GM21619 (cell line): ENCODE results near the gene CLIC3.

Source experiments
- ATAC-seq: cut with Tn5 transposase; IDR thresholded peaks from one replicate; pipeline ENCODE4 v1.9.1; 2021; ENCODE audit not compliant: unreplicated experiment

Gene CLIC3

DNA sequence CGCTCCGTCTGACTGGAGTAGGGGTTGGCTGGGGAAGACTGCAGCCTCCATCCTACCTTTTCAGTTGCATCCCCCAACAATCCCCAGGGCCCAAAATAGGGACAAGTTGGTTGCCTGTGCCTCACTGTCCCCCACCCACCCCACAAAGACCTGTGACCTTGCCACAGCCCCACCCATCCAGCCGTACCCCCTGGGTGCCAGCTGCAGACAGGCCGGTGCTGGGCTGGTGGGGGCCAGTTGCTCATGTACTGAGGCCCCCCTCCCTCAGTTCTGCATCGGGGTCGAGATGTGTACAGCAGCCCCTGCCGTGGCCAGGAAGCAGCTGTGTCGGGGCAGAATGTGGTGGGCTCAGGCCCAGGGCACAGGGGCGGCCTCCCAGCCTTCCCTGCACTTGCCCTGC is 13.2 kb downstream of the CLIC3 start:
- no peak for ATAC-seq

DNA sequence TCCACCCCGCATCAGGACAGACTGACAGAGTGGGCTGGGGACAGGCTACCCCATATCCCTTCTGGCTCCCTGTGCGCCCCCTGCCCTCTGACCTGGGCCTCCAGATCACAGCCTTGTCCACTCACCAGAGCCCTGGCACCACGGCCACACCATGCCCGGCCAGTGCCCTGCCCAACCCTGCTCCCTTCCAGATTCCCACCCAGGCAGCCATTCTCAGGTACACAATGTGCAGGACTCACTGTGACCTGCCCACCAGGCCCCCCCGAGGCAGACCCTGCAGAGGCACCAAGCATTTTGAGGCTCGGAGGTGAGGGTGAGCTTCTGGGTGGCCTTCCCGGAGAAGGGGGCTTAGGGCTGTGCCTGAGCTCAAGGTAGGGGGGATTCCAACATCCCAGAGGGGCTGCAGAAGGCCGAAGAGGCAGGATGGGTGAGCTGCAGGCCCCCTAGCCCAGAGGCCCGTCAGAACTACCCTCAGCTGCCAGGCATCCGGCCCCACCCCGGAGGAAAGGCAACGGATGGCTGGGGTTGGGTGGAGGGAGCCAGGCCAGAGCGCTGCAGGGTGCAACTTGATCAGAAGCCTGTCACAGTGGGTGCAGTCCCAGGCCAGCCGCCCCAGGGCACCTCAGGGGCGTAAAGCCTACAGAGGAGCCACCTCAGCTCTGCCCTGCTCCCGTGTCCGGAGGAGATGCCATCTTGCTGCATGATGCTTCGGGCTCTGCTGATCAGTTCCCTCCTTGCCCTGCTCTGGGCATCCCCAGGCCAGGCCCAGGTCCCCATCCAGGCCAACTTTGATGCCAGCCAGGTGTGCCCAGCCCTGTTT is 13.9 kb downstream of the CLIC3 start, which contains the start of gene LCNL1:
Gene LCNL1 (plus strand): TSS at position 762 of the 820 bp plus-strand sequence. CDS start 594 bp downstream, outside the sequence.
- ATAC-seq: no peak

DNA sequence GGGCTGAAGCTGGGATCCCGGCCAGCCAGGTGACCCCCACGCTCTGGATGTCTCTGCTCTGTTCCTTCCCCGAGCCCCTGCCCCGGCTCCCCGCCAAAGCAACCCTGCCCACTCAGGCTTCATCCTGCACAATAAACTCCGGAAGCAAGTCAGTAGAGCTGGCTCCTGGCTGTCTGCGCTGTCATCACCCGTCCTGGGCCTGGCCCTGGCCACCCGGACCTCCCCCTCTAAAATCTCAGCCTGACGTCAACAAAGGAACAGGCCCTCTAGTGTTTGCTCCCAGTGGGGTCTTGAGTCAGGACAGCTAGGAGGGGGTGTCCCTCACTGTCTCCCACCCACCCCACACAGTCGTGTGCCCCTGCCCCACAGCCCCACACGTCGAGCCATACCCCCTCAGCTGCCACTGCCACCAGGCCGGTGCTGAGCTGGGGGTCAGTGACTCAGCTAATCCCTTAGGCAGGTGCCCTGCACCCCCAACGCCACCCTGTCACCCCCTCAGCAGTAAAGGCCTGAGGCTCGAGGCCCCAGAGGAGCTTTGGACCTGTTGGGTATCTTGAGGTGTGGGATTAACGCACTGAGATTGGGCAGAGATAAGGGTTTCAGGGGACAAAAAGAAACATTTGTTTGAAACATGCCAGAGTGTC is 14.7 kb downstream of the CLIC3 start:
- ATAC-seq: no peak

DNA sequence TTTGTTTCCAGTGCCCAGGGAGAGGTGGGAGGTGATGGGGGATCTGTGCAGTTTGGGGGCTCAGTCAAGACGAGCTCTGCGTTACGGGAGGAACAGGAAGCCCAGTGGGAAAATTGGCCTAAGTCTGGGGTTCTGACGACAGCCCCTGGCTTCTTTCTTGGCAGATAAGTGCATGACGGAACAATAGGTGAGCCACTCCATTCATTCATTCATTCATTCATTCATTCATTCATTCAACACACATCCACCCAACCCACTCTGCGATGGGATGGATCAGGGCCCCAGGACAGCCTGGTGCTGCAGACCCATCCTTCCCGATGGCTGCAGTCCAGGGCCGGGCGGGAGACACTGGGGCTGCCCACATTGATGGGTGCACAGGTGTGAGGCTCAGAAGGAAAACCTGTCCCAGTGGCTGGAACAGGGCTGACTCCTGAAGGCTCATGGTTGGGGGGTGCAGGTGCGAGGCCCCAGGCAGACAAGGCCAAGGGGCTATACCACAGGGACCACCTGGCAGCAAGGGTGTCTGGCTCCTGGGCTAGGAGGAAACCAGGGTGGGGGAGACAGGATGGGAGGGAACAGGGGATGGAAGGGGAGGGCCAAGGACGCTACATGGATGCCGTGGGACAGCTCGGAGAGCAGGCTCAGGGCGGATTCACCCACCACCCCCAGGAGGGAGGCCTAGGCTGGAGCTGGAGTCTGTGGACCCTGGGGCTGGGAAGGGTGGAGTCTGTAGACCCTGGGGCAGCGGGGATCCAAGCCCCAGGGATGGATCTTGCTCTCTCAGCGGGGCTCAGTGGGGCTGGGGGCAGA is 15.5 kb downstream of the CLIC3 start:
- ATAC-seq: no peak

DNA sequence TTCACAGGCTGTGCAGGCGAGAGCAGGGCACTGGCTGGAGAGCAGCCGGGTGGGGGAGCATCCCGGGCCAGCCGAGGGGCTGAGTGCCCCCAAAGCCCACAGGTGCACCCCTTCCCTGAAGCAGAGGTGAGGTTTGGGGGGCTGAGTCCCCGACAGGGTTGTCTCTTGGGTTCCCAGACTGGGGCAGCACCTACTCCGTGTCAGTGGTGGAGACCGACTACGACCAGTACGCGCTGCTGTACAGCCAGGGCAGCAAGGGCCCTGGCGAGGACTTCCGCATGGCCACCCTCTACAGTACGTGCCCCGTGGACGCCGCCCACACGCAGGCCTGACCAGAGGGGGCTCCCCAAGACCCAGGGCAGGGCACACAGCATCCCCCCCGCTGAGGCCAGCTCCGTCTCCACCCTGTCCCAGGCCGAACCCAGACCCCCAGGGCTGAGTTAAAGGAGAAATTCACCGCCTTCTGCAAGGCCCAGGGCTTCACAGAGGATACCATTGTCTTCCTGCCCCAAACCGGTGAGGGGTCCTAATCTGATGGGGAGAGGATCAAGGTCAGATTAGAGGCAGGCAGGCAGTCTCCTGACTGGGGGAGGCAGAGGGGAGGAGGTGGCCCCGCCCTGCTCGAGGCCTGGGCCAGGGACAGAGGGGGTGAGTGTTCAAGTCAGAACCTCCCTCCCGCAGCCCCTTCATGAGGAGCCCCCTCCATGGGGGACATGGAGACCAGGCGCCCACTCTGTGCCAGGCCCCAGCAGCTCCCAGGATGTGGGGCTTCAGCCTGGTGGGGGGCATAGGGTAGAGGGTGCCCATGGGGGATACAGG is 16.4 kb downstream of the CLIC3 start:
- no peak for ATAC-seq

DNA sequence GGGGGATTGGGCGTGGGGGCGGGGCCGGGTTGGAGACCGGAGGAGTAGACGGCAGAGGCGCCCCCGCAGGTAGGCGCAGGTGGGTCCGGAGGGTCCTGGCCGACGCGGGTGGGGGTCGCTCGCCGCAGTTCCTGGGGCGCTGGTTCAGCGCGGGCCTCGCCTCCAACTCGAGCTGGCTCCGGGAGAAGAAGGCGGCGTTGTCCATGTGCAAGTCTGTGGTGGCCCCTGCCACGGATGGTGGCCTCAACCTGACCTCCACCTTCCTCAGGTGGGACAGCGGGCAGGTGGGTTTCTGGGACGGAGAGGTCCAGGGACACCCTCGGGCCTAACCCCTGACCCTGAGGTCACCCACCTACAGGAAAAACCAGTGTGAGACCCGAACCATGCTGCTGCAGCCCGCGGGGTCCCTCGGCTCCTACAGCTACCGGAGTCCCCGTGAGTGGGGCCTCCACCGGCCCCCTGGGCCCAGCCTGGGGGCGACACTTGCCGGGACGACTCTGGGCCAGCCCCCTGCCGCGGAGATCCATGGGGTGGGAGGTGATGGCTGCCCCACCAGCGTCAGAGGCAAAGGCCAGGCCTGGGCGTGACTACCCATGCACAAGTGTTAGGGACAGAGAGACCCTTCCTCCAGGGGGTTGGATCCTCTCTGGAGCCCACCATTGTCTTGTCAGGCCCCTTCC is 17.4 kb downstream of the CLIC3 start:
- no peak for ATAC-seq

DNA sequence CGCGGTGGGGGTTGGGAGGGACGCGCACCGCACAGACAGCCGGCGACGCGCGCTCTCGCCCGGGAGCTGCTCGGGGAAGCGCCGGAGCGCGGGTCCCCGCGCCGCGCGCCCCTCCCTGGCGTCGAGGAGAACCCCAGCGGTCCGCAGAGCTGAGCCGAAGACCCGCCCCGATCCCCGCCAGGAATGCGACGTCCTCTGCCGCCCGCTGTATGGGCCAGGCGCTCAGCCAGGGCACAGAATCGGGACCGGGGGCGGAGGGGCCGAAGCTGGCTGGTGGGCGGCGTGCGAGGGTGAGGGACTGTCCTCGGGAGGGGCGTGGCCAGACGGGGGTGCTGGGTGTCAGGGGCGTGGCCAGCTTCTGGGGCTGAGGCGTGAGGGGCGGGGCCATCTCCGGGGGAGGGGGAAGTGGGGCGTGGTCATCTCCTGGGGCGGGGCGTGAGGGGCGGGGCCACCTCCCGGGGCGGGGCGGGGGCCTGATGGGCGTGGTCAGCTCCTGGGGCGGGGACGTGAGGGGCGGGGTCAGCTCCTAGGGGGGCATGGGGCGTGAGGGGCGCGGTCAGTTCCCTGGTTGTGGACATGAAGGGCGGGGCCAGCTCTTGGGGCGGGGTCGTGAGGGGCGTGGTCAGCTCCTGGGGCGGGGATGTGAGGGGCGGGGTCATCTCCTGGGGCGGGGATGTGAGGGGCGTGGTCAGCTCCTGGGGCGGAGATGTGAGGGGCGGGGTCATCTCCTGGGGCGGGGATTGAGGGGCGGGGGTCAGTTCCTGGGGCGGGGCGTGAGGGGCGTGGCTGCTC is 18.1 kb downstream of the CLIC3 start:
- no peak for ATAC-seq

DNA sequence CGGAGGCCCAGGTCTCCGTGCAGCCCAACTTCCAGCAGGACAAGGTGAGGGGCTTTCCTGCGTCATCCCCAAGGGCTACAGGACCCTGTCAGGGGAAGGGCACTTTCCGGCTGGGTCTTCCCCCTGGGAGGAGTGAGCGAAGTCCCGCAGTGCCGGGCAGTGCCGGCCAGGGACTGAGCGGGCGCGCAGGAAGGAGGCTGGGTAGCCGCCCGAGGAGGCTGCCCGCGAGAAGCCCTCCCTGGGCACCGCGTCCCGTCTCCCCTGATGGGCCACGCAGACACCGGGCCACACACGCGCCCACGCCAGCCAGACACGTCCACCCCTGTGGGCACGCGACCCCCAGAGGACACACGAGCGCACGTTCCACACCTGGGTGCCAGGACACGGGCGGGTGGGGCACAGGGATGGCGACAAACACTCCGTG is 18.7 kb downstream of the CLIC3 start:
- no peak for ATAC-seq

DNA sequence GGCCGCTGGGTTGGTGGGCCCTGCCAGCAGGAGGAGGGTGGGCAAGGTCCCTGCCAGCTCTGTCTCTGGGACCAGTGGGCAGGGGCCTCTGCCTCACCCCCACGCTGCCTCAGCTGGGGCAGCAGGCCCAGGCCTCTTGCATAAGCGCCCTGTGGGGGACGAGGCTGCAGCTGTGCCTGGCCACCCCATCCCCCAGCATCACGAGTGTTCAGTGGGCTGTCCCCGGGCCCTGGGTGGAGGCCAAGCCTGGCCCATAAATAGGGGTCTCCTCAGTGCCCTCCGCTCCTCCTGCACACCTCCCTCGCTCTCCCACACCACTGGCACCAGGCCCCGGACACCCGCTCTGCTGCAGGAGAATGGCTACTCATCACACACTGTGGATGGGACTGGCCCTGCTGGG is 19.1 kb downstream of the CLIC3 start, which contains the start of gene PTGDS:
Gene PTGDS (plus strand): TSS at position 282 of the 400 bp plus-strand sequence. CDS start 75 bp downstream, at position 357.
- no peak for ATAC-seq

DNA sequence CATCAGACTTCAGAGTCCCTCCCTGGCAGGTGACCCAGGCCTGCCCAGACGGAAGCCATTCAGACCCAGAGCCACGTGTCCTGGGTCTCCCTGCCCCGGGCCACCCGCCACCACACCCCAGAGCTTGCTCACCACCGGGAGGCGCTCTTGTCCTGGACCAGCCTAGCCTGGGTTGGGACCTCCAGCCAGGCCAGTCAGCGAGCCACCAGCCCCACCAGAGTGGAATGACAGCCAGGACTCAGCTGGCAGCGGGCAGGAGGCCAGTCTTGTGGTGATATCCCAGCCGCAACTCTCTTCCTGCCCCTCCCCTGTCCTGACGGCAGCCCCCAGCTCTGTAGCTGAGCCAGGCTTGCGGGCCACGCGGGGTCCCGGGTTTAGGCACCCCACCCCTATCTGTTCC is 20.7 kb downstream of the CLIC3 start:
- ATAC-seq: no peak

DNA sequence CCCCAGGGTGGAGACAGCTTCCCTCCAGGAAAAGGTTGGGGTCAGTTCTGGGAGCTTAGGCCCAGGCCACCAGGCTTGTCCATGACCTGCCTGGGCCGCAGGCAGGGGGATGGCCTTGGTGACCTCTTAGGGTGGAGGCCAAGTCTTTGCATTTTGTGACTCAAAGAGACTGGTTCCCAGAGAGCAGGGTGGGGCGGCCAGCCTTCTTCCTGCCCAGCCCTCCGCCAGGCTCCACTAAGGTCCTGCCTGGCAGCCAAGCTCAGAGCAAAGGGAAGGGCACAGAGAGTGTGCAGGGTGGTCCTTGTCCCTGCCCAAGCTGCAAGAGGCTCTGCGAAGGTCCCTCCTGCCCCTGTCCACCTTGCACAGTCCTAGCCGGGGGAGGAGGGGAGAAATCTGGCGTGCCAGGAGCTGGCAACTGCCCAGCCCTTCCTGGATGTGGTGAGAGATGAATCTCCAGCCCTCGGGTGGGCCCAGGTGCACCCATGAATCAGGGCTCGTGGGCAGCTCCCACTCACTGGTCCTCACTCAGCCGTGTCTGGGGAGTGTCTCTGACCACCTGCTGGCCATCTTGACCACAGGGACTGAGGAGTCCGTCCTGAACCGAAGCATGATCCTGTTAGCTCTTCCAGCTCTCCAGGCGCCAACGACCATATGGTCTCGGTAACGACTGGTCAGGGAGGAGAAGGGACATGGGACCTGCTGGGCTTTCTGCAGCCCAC is 21.4 kb downstream of the CLIC3 start:
- no peak for ATAC-seq

DNA sequence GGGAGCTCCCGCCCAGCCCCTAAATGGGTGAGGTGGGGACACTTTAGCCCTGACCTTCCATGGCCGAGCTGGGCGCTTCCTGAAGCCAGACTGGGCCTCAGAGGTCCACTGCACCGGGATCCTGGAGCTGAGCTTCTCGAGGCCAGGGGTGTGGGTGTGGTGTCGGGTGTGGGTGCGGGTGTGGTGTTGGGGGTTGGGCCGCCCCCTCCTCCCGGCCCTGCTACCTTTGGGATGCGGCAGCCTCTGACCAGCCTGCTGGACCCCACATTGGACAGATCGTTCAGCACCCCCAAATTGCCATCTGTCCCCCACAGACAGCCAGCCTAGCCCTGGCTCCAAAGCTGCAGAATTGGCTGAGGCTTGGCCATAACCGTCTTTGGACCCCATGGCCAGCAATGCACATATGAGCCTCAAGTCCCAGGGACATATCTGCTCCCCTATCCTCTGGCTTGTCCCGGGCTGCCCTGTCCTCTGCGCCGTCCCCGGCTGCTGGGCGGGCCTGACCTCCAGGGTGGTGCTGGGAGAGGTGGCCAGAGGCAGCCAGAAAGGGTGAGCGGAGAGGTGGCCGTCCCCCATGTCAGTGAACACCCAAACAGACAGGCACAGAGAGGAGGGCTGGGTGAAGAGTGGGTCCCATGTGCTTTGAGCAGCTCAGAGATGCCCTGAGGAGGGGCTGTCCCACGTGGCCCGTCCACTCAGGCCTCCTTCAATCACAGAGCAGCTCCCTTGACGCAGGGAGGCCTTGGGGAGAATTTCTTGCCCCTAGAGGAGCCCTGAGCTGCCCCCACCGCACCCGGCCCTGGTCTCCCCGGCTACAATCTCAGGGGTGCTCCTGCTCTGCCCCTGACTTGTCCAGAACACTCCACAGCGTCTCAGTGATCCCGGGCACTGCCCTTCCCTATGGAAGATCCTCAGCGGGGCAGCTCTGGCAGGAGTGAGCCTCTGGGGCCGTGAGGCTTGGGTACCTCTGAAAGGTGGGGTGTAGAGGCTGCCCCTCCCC is 22.4 kb downstream of the CLIC3 start:
- no peak for ATAC-seq

DNA sequence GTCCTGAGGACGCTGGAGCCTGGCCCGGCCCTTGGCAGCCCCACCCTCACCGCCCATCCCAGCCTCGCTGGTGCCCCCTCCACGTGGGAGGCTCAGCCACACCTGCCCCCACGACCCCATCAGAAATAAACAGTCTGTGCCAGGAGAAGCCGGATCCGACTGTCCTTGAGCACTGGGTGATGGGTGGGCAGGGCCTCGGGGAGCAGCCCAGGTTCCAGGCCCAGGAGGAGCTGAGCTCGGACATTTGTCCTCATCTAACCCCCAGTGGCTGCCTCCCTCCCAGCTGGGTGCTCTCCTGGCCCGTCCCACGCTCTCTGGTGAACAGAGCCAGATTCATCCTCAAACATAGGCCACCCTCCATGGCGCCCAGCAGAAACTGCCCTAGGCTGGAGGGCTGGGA is 23.6 kb downstream of the CLIC3 start:
- ATAC-seq: no peak

DNA sequence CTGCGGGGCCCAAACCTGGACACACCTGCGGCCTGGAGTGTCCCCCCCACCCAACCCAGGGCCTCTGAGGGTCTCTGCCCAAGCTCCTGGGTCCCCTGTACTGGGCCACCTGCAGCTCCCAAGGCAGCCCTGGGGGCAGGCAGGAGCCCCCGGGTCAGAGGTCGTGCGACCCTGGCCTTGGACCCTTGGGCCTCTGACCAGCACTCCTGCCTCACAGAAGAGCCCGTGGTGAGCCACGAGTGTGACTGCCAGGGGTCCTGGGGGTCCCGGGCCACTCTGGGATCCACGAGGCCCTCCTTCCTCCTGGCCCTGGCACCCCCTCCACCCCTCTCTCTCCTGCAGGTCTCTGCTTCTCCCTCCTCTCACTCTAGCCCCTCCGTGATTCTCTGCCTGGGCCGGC is 24.0 kb downstream of the CLIC3 start:
- no peak for ATAC-seq

DNA sequence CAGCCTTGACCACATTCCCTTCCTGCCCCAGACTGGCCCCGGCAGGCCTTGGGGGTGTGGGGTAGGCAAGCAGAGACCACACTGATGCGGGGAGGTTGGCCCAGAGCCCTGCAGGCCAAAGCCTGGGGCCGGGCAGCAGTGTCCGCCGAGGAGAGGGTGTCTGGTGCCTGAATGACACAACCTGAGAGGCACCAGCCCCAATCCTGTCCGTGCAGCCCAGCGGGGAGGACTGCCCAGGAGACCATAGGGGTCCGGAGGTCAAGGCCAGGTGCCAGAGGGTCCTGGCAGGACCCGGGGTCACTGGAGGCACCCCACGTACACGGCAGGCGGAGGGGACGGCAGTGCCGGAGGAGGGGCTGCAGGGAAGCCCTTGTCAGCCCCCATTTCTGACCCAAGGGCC is 24.6 kb downstream of the CLIC3 start:
- no peak for ATAC-seq

DNA sequence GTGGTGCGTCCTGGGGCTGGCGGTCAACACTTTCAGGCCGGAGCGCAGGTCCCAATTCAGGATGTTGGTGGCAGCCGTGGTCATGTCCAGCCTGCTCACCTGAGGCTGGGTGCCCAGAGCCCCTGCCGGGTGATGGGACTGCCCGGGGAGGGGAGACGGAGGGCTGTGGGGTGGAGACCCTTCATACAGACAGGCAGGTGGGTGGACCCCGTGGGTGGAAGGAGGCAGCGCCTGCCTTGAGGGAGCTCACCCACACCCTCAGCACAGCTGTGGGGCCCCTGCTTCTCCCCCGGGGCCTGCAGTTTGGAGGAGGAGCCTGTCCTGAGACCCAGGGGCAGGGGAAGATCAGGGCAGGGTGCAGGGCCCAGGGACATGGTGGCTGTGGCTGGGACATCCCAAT is 26.0 kb downstream of the CLIC3 start:
- no peak for ATAC-seq

DNA sequence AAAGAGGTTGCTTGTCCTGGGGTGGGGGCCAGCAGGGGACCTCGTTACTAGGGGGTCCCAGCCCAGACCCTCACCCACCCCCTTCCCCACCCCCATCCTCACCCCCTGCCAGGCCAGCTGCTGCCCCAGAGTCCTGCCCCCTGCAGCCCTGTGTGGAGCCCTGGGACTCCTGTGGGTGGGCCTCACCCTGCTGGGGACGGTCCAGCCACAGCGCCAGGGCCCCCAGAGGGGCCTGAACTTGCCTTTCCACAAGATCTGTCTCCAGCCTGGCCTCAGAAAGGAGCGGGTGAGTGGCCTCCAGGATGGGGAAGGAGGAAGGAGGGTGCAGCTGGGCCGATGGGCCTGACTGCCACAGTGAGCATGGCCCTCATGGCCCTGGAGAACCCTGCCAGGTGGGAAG is 26.6 kb downstream of the CLIC3 start:
- no peak for ATAC-seq
